Fibroblast of the aortic adventitia (primary cell): ENCODE measurements around the gene TTC4. TPM values are rescaled to one million over a fixed set of nuclear protein-coding genes. Genes with fewer than 3 reads are reported as not detected.

Source experiments
- DNase-seq: peaks from one replicate; pipeline ENCODE4 v3.0.0-alpha.2; 2010; ENCODE audit warnings: low read depth
- H3K4me3 ChIP-seq: 2 replicates; pipeline ENCODE4 v1.5.1; 2011; ENCODE audit warnings: low read depth, mild to moderate bottlenecking, control low read depth, low read length, moderate library complexity
- CTCF ChIP-seq: IDR thresholded peaks from 2 replicates; pipeline ENCODE4 v1.5.1; 2011; ENCODE audit warnings: mild to moderate bottlenecking, low read length, control low read depth, inconsistent platforms; ENCODE audit not compliant: insufficient read depth
- total RNA-seq: library from RNA; depleted of rRNA; stranded (reverse); fragments of >200 nt; gene quantifications from 2 replicates; pipeline ENCODE4 v1.2.3, GENCODE V29; 2012; ENCODE audit warnings: low replicate concordance

Gene TTC4
- total RNA-seq, 1 donor = 28.0 TPM

GRCh38 chr1:54764133-54764921 lies 48.7 kb downstream of the TTC4 start, which contains the start of gene PARS2:
Gene PARS2, minus strand, starts transcription at chr1:54764523. Its CDS starts 5,362 bp downstream, at chr1:54759161.
- peak within 1 kb of the TSS; percentile 99 for H3K4me3 ChIP-seq
- TF ChIP-seq CTCF = no peak
- peak; percentile 100 for DNase-seq

- peak overlapping the region; percentile 58 for H3K4me3 ChIP-seq
- TF ChIP-seq CTCF = no peak
- no peak for DNase-seq
Measured at GRCh38 chr1:54764922-54765561, 49.4 kb downstream of the TTC4 start.

- DNase-seq = no peak
- H3K4me3 ChIP-seq = no peak overlapping the region
- no peak for TF ChIP-seq CTCF
Measured at GRCh38 chr1:54766726-54767125, 51.1 kb downstream of the TTC4 start.

GRCh38 chr1:54767526-54767925 lies 51.9 kb downstream of the TTC4 start:
- TF ChIP-seq CTCF = no peak
- no peak overlapping the region for H3K4me3 ChIP-seq
- no peak for DNase-seq

GRCh38 chr1:54768093-54768492 lies 52.4 kb downstream of the TTC4 start:
- TF ChIP-seq CTCF = no peak
- H3K4me3 ChIP-seq = no peak overlapping the region
- peak; percentile 26 for DNase-seq

GRCh38 chr1:54772951-54773350 lies 57.3 kb downstream of the TTC4 start:
- no peak for TF ChIP-seq CTCF
- no peak overlapping the region for H3K4me3 ChIP-seq
- no peak for DNase-seq
